Osteoblast (primary cell): ENCODE data around the gene AOPEP. TPM values are rescaled to one million over a fixed set of nuclear protein-coding genes. Genes with fewer than 3 reads are reported as not detected.

Source experiments
- DNase-seq: peaks from one replicate; pipeline ENCODE4 v3.0.0; 2011; ENCODE audit warnings: low spot score, mixed read lengths; ENCODE audit not compliant: insufficient read length; ENCODE audit errors: missing footprints
- H2AFZ ChIP-seq: 2 replicates; pipeline ENCODE4 v1.6.0; 2011; ENCODE audit warnings: mild to moderate bottlenecking, low read length
- H3K27ac ChIP-seq: 2 replicates; pipeline ENCODE4 v1.5.1; 2011; ENCODE audit warnings: mild to moderate bottlenecking, low read depth, low read length, moderate library complexity
- H3K27me3 ChIP-seq: 2 replicates; pipeline ENCODE4 v1.6.0; 2012; ENCODE audit warnings: mild to moderate bottlenecking, control low read depth, inconsistent platforms, low read length, moderate library complexity; ENCODE audit not compliant: insufficient read depth
- H3K36me3 ChIP-seq: 2 replicates; pipeline ENCODE4 v1.5.1; 2011; ENCODE audit warnings: mild to moderate bottlenecking, low read length, control low read depth, moderate library complexity; ENCODE audit not compliant: insufficient read depth
- H3K4me1 ChIP-seq: 2 replicates; pipeline ENCODE4 v1.5.1; 2011; ENCODE audit warnings: mild to moderate bottlenecking, low read length, control low read depth, moderate library complexity; ENCODE audit not compliant: insufficient read depth
- H3K4me2 ChIP-seq: 2 replicates; pipeline ENCODE4 v1.6.0; 2011; ENCODE audit warnings: mild to moderate bottlenecking, low read length; ENCODE audit not compliant: insufficient read depth
- H3K4me3 ChIP-seq: fragments of 200-600 bp; sonication (generic); 3 replicates; pipeline ENCODE4 v1.5.1; 2012; ENCODE audit warnings: mild to moderate bottlenecking, low read length, inconsistent platforms; ENCODE audit not compliant: insufficient read depth
- H3K79me2 ChIP-seq: 2 replicates; pipeline ENCODE4 v1.6.0; 2012; ENCODE audit warnings: mild to moderate bottlenecking, low read length, control low read depth, inconsistent platforms; ENCODE audit not compliant: insufficient read depth
- H3K9me3 ChIP-seq: 2 replicates; pipeline ENCODE4 v1.5.1; 2011; ENCODE audit warnings: low read depth, low read length, control low read depth
- H4K20me1 ChIP-seq: 2 replicates; pipeline ENCODE4 v1.6.0; 2012; ENCODE audit warnings: mild to moderate bottlenecking, low read length, control low read depth; ENCODE audit not compliant: insufficient read depth
- total RNA-seq: library from RNA; depleted of rRNA; stranded (reverse); fragments of >200 nt; gene quantifications from 2 replicates; pipeline ENCODE4 v1.2.3, GENCODE V29; 2012
- TF ChIP-seq, protein P1 (sequence below): IDR thresholded peaks from 2 replicates; pipeline ENCODE4 v1.5.1; 2011; ENCODE audit warnings: mild to moderate bottlenecking, low read depth, low read length, moderate library complexity; ENCODE audit errors: extremely low read depth

Gene AOPEP
- total RNA-seq, 1 donor = 131 TPM

DNA sequence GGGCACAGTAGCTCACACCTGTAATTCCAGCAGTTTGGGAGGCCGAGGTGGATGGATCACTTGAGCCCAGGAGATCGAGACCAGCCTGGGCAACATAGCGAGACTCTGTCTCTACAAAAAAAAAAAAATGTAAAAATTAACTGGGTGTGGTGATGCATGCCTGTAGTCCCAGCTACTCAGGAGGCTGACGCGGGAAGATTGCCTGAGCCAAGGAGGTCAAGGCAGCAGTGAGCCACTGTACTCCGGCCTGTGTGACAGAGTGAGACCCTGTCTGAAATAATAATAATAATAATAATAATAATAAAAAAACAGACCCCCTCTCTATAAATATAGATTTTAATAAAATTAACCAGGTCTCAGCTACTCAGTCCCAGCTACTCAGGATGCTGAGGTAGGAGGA lies 179.7 kb downstream of the AOPEP start:
- Histone ChIP-seq H3K4me2 (no peak overlapping the region), H3K4me1 (peaks cover 55% of the 10 kb centered on the region)

GRCh38 chr9:94906713-94907112 lies 180.2 kb downstream of the AOPEP start:
- Histone ChIP-seq H4K20me1 (no peaks in the 10 kb centered on the region), H2AFZ (no peak overlapping the region), H3K27me3 (no peaks in the 10 kb centered on the region), H3K79me2 (peaks cover 10% of the 10 kb centered on the region), H3K9me3 (no peaks in the 10 kb centered on the region), H3K27ac (no peak overlapping the region), H3K4me2 (no peak overlapping the region), H3K4me3 (no peak overlapping the region), H3K4me1 (peaks cover 50% of the 10 kb centered on the region), H3K36me3 (no peaks in the 10 kb centered on the region)
- TF ChIP-seq, protein P1, sequence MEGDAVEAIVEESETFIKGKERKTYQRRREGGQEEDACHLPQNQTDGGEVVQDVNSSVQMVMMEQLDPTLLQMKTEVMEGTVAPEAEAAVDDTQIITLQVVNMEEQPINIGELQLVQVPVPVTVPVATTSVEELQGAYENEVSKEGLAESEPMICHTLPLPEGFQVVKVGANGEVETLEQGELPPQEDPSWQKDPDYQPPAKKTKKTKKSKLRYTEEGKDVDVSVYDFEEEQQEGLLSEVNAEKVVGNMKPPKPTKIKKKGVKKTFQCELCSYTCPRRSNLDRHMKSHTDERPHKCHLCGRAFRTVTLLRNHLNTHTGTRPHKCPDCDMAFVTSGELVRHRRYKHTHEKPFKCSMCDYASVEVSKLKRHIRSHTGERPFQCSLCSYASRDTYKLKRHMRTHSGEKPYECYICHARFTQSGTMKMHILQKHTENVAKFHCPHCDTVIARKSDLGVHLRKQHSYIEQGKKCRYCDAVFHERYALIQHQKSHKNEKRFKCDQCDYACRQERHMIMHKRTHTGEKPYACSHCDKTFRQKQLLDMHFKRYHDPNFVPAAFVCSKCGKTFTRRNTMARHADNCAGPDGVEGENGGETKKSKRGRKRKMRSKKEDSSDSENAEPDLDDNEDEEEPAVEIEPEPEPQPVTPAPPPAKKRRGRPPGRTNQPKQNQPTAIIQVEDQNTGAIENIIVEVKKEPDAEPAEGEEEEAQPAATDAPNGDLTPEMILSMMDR = no peak
- DNase-seq = no peak

More for the DNA sequence above, 179.7 kb downstream of the AOPEP start:
- TF ChIP-seq, protein P1 = no peak
- Histone ChIP-seq H3K27ac (no peak overlapping the region), H2AFZ (no peak overlapping the region), H3K9me3 (no peaks in the 10 kb centered on the region), H3K36me3 (no peaks in the 10 kb centered on the region), H4K20me1 (no peaks in the 10 kb centered on the region), H3K79me2 (peaks cover 8% of the 10 kb centered on the region), H3K4me3 (no peak overlapping the region), H3K27me3 (no peaks in the 10 kb centered on the region)
- DNase-seq = no peak

GRCh38 chr9:94907264-94907936 lies 180.9 kb downstream of the AOPEP start:
- TF ChIP-seq, protein P1 = no peak
- no peak overlapping the region for H3K4me3 ChIP-seq
- H3K4me2 ChIP-seq = peak overlapping the region; percentile 51
- H3K36me3 ChIP-seq = no peaks in the 10 kb centered on the region
- H3K4me1 ChIP-seq = peaks cover 50% of the 10 kb centered on the region
- peak overlapping the region; percentile 89 for H3K27ac ChIP-seq
- DNase-seq = no peak
- no peaks in the 10 kb centered on the region for H3K9me3 ChIP-seq
- H3K27me3 ChIP-seq = no peaks in the 10 kb centered on the region
- no peaks in the 10 kb centered on the region for H4K20me1 ChIP-seq
- no peak overlapping the region for H2AFZ ChIP-seq
- H3K79me2 ChIP-seq = peaks cover 10% of the 10 kb centered on the region

GRCh38 chr9:94908011-94908563 lies 181.6 kb downstream of the AOPEP start:
- H2AFZ ChIP-seq = no peak overlapping the region
- TF ChIP-seq, protein P1 = no peak
- DNase-seq = no peak
- H3K4me2 ChIP-seq = peak overlapping the region; percentile 51
- no peaks in the 10 kb centered on the region for H4K20me1 ChIP-seq
- H3K36me3 ChIP-seq = no peaks in the 10 kb centered on the region
- H3K27ac ChIP-seq = peak overlapping the region; percentile 89
- peaks cover 10% of the 10 kb centered on the region for H3K79me2 ChIP-seq
- H3K4me3 ChIP-seq = peak overlapping the region; percentile 14
- no peaks in the 10 kb centered on the region for H3K27me3 ChIP-seq
- peaks cover 52% of the 10 kb centered on the region for H3K4me1 ChIP-seq
- no peaks in the 10 kb centered on the region for H3K9me3 ChIP-seq
